Myometrial cell (primary cell): ENCODE data around the gene ANTXR1. TPM values are rescaled to one million over a fixed set of nuclear protein-coding genes. Genes with fewer than 3 reads are reported as not detected.

Experiments
- total RNA-seq: library from RNA; depleted of rRNA; stranded (reverse); fragments of >200 nt; gene quantifications from 2 replicates; pipeline ENCODE4 v1.2.3, GENCODE V29; 2015

ANTXR1 gene
- 43.8 and 45.2 TPM in 2 replicates for total RNA-seq

GRCh38 chr2:69013142-69013839, at the start of gene ANTXR1:
Gene ANTXR1 (plus strand): TSS chr2:69013179. CDS start chr2:69013500, 321 bp downstream.

GRCh38 chr2:68974251-68974650, 38.7 kb upstream of the ANTXR1 start, which contains the start of gene GKN1:
Gene GKN1 (plus strand): TSS chr2:68974636. CDS start chr2:68974678, 42 bp downstream.

Other genes starting within 250 kb of the ANTXR1 start
- gene BMP10, start 141.8 kb upstream of the ANTXR1 start, total RNA-seq, result not detected in 2 replicates
- gene GKN2, start 60.3 kb upstream of the ANTXR1 start, total RNA-seq, result not detected in 2 replicates
- gene GKN1, start 38.5 kb upstream of the ANTXR1 start, total RNA-seq, result not detected in 2 replicates